ENCODE results near the gene APC2.

DNA sequence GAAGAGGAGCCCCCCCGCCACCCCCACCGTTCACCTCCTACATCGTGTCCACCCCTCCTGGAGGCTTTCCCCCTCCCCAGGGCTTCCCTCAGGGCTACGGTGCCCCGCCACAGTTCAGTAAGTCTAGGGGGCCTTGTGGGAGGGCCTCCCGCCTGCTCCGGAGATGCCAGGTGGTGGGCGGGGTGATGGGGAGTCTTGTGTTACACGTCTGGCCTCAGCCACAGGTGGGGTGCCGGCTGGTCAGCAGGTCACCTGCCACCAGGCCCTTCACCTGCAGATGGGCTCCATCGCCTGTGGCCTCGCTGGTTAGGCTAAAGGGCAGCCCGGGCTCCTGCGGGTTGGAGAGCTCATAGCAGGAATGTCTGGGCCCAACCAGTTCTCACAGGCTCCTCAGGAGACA, 19.7 kb upstream of the APC2 start:
- TF ChIP-seq, protein P1, sequence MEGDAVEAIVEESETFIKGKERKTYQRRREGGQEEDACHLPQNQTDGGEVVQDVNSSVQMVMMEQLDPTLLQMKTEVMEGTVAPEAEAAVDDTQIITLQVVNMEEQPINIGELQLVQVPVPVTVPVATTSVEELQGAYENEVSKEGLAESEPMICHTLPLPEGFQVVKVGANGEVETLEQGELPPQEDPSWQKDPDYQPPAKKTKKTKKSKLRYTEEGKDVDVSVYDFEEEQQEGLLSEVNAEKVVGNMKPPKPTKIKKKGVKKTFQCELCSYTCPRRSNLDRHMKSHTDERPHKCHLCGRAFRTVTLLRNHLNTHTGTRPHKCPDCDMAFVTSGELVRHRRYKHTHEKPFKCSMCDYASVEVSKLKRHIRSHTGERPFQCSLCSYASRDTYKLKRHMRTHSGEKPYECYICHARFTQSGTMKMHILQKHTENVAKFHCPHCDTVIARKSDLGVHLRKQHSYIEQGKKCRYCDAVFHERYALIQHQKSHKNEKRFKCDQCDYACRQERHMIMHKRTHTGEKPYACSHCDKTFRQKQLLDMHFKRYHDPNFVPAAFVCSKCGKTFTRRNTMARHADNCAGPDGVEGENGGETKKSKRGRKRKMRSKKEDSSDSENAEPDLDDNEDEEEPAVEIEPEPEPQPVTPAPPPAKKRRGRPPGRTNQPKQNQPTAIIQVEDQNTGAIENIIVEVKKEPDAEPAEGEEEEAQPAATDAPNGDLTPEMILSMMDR (IDR thresholded peaks at IDR 0.05): no peak
- TF ChIP-seq POLR2A (IDR thresholded peaks at IDR 0.05): no peak
